HG02610 (cell line): ENCODE data around the gene PPP1R13B.

Experiments used
- ATAC-seq: cut with Tn5 transposase; IDR thresholded peaks from one replicate; pipeline ENCODE4 v1.9.1; 2021; ENCODE audit warnings: mild to moderate bottlenecking, moderate library complexity; ENCODE audit not compliant: unreplicated experiment

The PPP1R13B gene

GRCh38 chr14:103838117-103838516, 9.3 kb downstream of the PPP1R13B start:
- no peak for ATAC-seq

DNA sequence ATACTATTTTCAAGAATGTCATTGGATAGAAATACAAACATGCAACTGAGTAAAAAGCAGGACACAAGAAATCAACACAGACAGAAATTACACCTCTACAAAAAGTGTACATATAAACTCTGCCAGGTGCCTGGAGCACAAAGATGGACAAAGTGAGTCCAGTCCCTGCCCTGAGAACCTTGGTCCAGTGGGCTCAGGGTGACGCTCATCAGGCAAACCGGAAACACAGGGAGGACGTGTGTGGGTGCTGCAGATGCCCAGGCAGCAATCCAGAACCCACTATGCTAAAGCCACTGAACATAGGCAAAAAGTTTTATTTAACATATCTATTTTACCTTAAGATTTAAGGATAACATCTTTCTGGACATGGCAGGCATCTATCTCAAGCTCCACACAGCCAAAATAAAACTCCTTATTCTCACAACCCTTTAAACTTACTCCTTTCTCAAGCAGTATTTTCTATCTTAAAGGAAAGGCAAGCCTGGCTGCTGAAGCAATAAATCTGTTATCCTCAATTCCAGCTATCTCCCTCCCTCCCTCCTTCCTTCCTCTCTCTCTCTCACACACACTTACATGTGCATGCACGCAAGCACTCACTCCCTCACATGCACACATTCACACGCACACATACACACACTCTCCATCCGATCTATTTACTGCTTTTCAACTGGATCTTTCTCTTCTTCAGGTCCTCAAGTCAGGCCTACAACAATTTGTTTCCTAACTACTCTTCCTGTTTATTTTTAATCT, 10.2 kb downstream of the PPP1R13B start:
- no peak for ATAC-seq

GRCh38 chr14:103834956-103835355, 12.4 kb downstream of the PPP1R13B start:
- no peak for ATAC-seq

- ATAC-seq: no peak
These were observed 13.7 kb downstream of the PPP1R13B start for GRCh38 chr14:103833711-103834110.

DNA sequence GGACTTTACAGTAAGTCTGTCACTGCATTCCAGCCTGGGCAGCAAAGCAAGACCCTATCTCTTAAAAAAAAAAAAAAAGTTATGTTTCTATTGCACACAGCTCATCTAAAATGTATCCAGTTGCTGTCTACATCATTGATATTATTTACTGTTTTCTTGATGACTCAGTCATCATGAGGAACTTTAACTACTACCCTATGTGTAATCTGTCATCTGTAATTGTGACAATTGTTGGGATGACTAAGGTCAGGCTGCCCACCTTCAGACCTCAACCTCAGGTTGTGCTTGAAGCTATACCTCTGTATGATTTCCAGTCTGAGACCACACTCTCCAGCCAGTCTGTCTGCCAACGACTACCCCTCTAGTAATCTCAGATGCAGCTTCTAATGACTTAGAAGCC, 15.3 kb downstream of the PPP1R13B start:
- ATAC-seq: no peak

DNA sequence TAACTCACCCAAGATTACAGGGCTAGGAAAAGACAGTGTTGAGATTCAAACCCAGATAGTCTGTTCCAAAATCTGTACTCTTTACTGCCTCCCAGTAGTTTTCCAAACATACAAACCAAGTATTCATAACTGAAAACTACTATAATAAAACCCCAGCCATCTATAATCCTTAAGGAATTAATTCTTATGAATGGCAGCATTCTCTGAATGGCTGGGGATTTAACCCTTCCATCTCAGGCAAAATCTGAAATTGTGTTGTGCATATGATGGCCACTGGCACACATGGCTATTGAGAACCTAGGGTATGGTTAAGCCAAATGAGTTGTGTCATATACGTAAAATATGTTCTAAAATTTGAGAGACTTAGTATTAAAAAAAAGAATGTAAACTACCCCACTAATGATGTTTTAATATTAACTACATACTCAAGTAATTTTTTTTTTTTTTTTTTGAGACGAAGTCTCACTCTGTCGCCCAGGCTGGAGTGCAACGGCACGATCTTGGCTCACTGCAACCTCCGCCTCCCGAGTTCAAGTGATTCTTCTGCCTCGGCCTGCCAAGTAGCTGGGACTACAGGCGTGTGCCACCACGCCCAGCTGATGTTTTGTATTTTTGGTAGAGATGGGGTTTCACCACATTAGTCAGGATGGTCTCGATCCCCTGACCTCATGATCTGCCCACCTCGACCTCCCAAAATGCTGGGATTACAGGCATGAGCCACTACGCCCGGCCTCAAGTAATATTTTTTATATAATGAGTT, 16.7 kb downstream of the PPP1R13B start:
- no peak for ATAC-seq

DNA sequence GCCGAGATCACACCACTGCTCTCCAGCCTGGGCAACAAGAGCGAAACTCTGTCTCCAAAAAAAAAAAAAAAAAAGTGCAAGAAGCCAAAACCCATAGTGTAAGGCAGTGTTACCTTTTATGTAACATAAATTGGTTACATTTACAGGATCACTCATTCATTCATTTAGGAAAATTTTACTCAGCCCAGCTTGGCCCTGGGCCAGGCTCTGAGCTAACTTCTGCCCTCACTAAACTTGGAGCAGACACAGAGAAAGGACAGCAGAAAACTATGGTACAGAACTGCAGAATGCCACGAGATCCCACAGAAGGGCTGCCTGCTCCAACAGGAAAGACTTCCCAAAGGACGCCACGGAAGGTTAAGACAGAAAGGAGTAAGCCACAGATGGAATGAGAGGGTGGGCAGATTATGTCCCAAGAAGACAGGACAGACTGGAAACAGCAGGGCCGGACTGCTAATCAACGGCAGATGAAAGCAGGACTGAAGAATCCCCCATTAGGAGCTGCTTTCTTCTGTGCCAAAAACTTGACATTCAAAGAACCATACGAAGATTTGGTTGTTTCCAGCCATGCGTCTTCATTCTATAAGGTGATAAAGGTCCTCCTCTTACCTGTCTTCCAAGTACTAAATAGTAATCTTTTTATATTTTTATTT, 18.9 kb downstream of the PPP1R13B start:
- ATAC-seq: no peak

DNA sequence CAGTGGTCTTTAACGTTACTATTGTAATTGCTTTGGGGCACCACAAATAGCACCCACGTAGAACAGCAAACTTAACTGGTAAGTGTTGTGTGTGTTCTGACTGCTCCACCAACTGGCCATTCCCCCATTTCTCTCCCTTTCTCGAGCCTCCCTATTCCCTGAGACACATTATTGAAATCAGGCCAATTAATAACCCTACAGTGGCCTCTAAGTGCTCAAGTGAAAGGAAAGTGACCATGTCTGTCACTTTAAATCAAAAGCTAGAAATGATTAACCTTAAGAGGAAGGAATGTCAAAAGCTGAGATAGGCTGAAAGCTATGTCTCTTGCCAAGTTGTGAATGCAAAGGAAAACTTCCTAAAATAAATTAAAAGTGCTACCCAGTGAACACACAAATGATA, 22.3 kb downstream of the PPP1R13B start:
- no peak for ATAC-seq

DNA sequence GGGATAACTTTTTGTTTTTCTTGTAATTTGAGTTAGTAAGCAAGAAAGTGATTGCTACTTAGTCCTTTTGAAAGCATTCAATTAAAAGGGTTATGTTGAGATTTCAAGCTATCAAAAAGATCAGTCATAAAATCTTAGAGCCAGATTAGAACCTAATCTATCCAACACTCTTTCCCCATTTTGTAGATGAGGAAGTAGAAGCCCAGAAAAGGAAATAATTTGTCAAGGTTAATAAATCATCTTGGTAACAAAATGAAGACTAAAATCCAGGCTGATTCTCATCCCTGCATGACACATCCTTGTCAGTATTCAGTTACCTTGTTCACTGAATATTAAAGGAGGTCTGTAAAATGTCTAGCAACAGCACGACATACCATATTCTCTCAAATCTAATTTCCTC, 26.5 kb downstream of the PPP1R13B start:
- no peak for ATAC-seq

DNA sequence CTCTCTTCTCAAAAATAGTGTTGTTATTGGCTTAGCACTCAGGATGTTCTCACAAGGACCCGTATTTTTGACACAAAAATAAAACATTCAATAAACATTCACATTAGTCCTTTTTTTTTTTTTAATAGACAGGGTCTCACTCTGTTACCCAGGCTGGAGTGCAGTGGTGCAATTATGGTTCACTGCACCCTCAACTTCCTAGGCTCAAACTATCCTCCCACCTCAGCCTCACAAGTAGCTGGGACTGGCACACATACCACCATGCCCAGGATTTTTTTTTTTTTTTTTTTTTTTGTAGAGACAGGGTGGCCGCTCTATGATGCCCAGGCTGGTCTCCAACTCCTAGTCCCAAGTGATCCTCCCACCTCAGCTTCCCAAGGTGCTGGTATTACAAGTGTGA, 27.0 kb downstream of the PPP1R13B start:
- no peak for ATAC-seq

- no peak for ATAC-seq
These were observed 27.7 kb downstream of the PPP1R13B start for GRCh38 chr14:103819503-103820307.

- ATAC-seq: no peak
These were observed 28.5 kb downstream of the PPP1R13B start for GRCh38 chr14:103818870-103819269.

- ATAC-seq: no peak
These were observed 29.0 kb downstream of the PPP1R13B start for GRCh38 chr14:103818422-103818821.

- ATAC-seq: no peak
These were observed 29.8 kb downstream of the PPP1R13B start for GRCh38 chr14:103817595-103817994.

DNA sequence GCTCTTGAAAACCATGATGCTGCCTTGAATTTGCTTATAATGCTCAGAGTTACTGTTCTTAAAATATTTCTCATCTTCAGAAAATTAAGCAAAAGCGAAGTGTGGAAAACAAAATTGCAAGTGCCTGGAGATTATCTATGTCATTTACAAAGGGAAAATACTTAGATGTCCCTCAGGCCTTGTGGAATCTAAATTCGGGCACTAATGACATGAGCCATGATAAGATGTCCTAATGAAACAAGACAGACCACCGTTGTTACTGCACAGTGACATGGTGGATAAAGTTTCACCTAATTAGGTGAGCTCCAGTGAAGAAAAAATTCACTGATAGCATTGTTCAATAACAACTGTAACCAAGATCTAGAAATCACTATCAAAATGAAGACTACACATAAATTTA, 30.4 kb downstream of the PPP1R13B start:
- ATAC-seq: no peak

DNA sequence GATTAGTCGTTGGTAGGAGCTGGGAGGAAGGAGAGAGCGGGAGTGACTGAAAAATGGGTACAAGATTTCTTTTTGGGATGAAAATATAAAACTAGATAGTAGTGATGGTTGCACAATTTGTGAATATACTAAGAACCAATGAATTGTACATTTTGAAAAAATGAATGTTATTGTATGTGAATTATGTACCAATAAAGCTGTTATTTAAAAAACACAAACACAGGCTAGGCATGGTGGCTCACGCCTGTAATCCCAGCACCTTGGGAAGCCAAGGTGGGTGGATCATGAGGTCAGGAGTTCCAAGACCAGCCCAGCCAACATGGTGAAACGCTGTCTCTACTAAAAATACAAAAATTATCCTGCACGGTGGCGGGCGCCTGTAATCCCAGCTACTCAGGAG, 32.1 kb downstream of the PPP1R13B start:
- no peak for ATAC-seq

- no peak for ATAC-seq
These were observed 36.2 kb downstream of the PPP1R13B start for GRCh38 chr14:103811189-103811588.

GRCh38 chr14:103808403-103809001, 38.9 kb downstream of the PPP1R13B start:
- no peak for ATAC-seq

GRCh38 chr14:103806805-103807204, 40.6 kb downstream of the PPP1R13B start:
- ATAC-seq: peak; percentile 74

DNA sequence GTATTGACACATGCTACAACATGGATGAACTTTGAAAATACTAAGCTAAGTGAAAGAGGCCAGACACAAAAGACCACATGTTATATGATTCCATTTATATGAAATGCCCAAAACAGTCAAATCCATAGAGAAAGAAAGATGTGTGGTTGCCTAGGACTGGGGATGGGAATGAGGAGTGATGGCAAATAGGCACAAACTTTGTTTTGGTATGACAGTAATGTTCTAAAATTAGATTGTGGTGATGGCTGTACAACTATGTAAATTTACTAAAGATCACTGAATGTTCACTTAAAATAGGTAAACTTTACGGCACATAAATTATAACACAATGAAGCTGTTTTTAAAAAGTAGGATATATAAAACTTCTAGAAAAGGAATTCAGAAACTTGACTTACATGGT, 41.7 kb downstream of the PPP1R13B start:
- ATAC-seq: no peak

- no peak for ATAC-seq
These were observed 43.7 kb downstream of the PPP1R13B start for GRCh38 chr14:103803661-103804060.
